Lung (tissue), 12 donors: ENCODE data around the gene TMEM150B. TPM values are rescaled to one million over a fixed set of nuclear protein-coding genes. Genes with fewer than 3 reads are reported as not detected.

Source experiments
- ATAC-seq: fragments of 200-7000 bp; cut with Tn5 transposase; one replicate; pipeline ENCODE4 v1.9.1; 2020; ENCODE audit warnings: moderate number of reproducible peaks; ENCODE audit not compliant: insufficient read depth, low FRiP score
- DNase-seq, 3 donors: peaks; one replicate each; pipeline ENCODE4 v3.0.0-alpha.2; 2013 to 2017
- H3K27ac ChIP-seq, 2 donors: one replicate each; pipeline ENCODE4 v1.5.1; 2013; ENCODE audit warnings: mild to moderate bottlenecking in 2 of 2, moderate library complexity in 2 of 2, control low read depth in 1 of 2, inconsistent platforms in 1 of 2, low read depth in 1 of 2, low read length in 1 of 2
- H3K27me3 ChIP-seq, 3 donors: one replicate each; pipeline ENCODE4 v1.5.1; 2013; ENCODE audit warnings: low read length in 2 of 3; ENCODE audit not compliant: control insufficient read depth in 3 of 3, insufficient read depth in 3 of 3
- H3K36me3 ChIP-seq, 4 donors: one replicate each; pipeline ENCODE4 v1.5.1; 2013; ENCODE audit warnings: low read length in 4 of 4, mild to moderate bottlenecking in 1 of 4, moderate library complexity in 1 of 4; ENCODE audit not compliant: control insufficient read depth in 4 of 4, insufficient read depth in 4 of 4
- H3K4me1 ChIP-seq, 5 donors: one replicate each; pipeline ENCODE4 v1.5.1; 2013; ENCODE audit warnings: low read length in 5 of 5, mild to moderate bottlenecking in 2 of 5, moderate library complexity in 1 of 5; ENCODE audit not compliant: control insufficient read depth in 5 of 5, insufficient read depth in 5 of 5
- H3K4me3 ChIP-seq: one replicate; pipeline ENCODE4 v1.5.1; 2013; ENCODE audit warnings: mild to moderate bottlenecking, control low read depth, moderate library complexity
- H3K9ac ChIP-seq, 2 donors: one replicate each; pipeline ENCODE4 v1.5.1; 2013; ENCODE audit warnings: low read length in 2 of 2, control low read depth in 1 of 2; ENCODE audit not compliant: insufficient read depth in 1 of 2
- H3K9me3 ChIP-seq, 4 donors: one replicate each; pipeline ENCODE4 v1.5.1; 2013; ENCODE audit warnings: low read length in 3 of 4, mild to moderate bottlenecking in 1 of 4, moderate library complexity in 1 of 4; ENCODE audit not compliant: control insufficient read depth in 4 of 4, insufficient read depth in 3 of 4
- WGBS, 2 donors: extraction: QIAGEN DNeasy Blood & Tissue Kit; methylation state at CpG; one replicate each; pipeline ENCODE4 v1.1.7; 2013; 5-methylcytosine and 5-hydroxymethylcytosine counted together
- polyA plus RNA-seq, 2 donors: library from polyadenylated mRNA; stranded (reverse); fragments of 200-250 nt; gene quantifications; one replicate each; pipeline ENCODE4 v1.2.1, GENCODE V29; 2013
- total RNA-seq, 2 donors: library from RNA; depleted of rRNA in 1 of 2; stranded (reverse); fragments of >200 nt in 1 of 2; gene quantifications; one replicate each; pipeline ENCODE4 v1.2.1, GENCODE V29; 2014 to 2021
- TF ChIP-seq, protein P1 (sequence below): IDR thresholded peaks from 2 replicates; pipeline ENCODE4 v1.5.1; 2012; ENCODE audit warnings: mild to moderate bottlenecking; ENCODE audit errors: control extremely low read depth, extremely low read depth
- donor health status: control.
- donor health status: control.
- donor health status: Bipolar disorder and iron deficiency.
- donor health status: healthy.
- donor health status: DM: yes; HTN: yes; CAD: no.

The TMEM150B gene
- total and polyA plus RNA-seq, 4 donors: 2.3 to 23.0 (median 17.0) TPM

GRCh38 chr19:55276720-55277430 lies 48.3 kb downstream of the TMEM150B start:
- TF ChIP-seq, protein P1, sequence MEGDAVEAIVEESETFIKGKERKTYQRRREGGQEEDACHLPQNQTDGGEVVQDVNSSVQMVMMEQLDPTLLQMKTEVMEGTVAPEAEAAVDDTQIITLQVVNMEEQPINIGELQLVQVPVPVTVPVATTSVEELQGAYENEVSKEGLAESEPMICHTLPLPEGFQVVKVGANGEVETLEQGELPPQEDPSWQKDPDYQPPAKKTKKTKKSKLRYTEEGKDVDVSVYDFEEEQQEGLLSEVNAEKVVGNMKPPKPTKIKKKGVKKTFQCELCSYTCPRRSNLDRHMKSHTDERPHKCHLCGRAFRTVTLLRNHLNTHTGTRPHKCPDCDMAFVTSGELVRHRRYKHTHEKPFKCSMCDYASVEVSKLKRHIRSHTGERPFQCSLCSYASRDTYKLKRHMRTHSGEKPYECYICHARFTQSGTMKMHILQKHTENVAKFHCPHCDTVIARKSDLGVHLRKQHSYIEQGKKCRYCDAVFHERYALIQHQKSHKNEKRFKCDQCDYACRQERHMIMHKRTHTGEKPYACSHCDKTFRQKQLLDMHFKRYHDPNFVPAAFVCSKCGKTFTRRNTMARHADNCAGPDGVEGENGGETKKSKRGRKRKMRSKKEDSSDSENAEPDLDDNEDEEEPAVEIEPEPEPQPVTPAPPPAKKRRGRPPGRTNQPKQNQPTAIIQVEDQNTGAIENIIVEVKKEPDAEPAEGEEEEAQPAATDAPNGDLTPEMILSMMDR: no peak
- 84 to 89% methylated on average over 15 of the region's 15 CpGs for WGBS, 2 donors
- Histone ChIP-seq H3K27me3 (no peaks in the 10 kb centered on the region), H3K36me3 (peaks cover 3 to 29% (median 8%) of the 10 kb centered on the region in 4 donors), H3K27ac (no peak overlapping the region), H3K4me3 (no peak overlapping the region), H3K9ac (no peak overlapping the region), H3K4me1 (peaks cover 4 to 15% (median 6%) of the 10 kb centered on the region in 5 donors), H3K9me3 (no peaks in the 10 kb centered on the region)
- no peak for ATAC-seq
- no peak for DNase-seq

DNA sequence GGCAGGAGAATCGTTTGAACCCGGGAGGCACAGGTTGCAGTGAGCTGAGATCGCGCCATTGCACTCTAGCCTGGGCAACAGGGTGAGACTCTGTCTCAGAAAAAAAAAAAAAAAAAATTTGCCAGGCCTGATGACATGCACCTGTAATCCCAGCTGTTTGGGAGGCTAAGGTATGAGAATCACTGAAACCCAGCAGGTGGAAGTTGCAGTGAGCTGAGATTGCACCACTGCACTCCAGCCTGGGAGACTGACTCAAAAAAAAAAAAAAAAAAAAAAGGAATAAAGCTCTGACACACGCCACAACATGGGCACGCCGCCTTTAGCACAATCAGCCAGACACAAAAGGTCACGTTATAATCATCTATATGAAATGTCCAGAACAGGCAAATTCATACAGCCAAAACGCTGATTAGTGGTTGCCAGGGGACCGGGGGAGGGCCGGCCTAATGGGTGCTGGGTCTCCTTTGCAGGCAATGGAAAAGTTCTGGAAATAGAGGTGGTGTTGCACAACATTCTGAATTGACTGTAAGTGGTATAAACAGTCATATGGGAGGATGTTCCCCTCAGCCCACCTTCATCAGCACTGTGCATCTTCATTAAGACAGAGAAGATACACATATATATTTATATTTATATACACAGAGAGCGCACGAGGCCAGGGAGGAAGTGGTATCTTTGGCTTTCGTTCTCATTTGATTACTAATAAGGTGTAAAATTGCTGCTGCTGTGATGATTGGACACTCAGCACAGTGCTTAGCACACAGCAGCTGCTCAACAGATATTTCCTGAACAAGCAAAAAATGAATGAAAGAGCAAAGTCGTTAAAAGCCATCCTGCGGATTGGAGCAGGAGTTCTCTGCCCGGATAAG lies 49.1 kb downstream of the TMEM150B start:
- H3K9ac ChIP-seq: no peak overlapping the region
- no peak overlapping the region for H3K4me3 ChIP-seq
- no peak for DNase-seq
- no peak overlapping the region for H3K27ac ChIP-seq
- ATAC-seq: no peak
- peaks cover 3 to 34% (median 8%) of the 10 kb centered on the region in 4 donors for H3K36me3 ChIP-seq
- TF ChIP-seq, protein P1: no peak
- H3K27me3 ChIP-seq: no peaks in the 10 kb centered on the region
- H3K4me1 ChIP-seq: peaks cover 3 to 15% (median 6%) of the 10 kb centered on the region in 5 donors
- H3K9me3 ChIP-seq: no peaks in the 10 kb centered on the region
- 78 to 85% methylated on average over 17 of the region's 17 CpGs for WGBS, 2 donors

- Histone ChIP-seq H3K27me3 (no peaks in the 10 kb centered on the region), H3K9ac (no peak overlapping the region), H3K9me3 (no peaks in the 10 kb centered on the region), H3K4me3 (no peak overlapping the region), H3K36me3 (peaks cover 3 to 41% (median 13%) of the 10 kb centered on the region in 4 donors), H3K4me1 (peaks cover 0 to 3% (median 2%) of the 10 kb centered on the region in 5 donors), H3K27ac (no peak overlapping the region)
- TF ChIP-seq, protein P1: no peak
- DNase-seq: no peak
- 95 to 98% methylated on average over 35 to 36 of the region's 36 CpGs for WGBS, 2 donors
- no peak for ATAC-seq
These were observed 51.0 kb downstream of the TMEM150B start for GRCh38 chr19:55273978-55274707.
